ENCODE results near the gene P2RX3. TPM values are rescaled to one million over a fixed set of nuclear protein-coding genes. Genes with fewer than 3 reads are reported as not detected.

The P2RX3 gene
- total and polyA plus RNA-seq, 2 experiments from 2014 or later, result 0.15 to 0.35 TPM

DNA sequence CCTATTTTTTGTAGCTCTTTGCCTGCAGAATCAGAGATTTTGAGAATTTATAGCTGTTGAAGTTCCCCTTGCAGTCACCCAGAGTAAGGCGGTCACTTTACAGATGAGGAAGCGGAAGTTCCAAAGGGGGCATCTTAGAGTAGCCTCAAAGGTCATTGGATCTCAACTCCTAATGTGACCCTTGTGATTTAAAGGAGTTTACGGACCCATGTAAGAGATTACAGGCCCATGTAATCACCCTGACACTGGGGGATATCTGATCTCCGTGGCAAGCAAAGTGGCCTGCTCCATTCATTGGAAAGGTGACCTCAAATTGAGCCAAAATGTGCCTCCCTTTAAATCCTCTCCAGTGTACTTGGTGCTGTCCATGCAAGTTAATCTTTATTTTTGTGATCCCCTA lies 15.7 kb downstream of the P2RX3 start (continued):
- TF ChIP-seq, protein P1, sequence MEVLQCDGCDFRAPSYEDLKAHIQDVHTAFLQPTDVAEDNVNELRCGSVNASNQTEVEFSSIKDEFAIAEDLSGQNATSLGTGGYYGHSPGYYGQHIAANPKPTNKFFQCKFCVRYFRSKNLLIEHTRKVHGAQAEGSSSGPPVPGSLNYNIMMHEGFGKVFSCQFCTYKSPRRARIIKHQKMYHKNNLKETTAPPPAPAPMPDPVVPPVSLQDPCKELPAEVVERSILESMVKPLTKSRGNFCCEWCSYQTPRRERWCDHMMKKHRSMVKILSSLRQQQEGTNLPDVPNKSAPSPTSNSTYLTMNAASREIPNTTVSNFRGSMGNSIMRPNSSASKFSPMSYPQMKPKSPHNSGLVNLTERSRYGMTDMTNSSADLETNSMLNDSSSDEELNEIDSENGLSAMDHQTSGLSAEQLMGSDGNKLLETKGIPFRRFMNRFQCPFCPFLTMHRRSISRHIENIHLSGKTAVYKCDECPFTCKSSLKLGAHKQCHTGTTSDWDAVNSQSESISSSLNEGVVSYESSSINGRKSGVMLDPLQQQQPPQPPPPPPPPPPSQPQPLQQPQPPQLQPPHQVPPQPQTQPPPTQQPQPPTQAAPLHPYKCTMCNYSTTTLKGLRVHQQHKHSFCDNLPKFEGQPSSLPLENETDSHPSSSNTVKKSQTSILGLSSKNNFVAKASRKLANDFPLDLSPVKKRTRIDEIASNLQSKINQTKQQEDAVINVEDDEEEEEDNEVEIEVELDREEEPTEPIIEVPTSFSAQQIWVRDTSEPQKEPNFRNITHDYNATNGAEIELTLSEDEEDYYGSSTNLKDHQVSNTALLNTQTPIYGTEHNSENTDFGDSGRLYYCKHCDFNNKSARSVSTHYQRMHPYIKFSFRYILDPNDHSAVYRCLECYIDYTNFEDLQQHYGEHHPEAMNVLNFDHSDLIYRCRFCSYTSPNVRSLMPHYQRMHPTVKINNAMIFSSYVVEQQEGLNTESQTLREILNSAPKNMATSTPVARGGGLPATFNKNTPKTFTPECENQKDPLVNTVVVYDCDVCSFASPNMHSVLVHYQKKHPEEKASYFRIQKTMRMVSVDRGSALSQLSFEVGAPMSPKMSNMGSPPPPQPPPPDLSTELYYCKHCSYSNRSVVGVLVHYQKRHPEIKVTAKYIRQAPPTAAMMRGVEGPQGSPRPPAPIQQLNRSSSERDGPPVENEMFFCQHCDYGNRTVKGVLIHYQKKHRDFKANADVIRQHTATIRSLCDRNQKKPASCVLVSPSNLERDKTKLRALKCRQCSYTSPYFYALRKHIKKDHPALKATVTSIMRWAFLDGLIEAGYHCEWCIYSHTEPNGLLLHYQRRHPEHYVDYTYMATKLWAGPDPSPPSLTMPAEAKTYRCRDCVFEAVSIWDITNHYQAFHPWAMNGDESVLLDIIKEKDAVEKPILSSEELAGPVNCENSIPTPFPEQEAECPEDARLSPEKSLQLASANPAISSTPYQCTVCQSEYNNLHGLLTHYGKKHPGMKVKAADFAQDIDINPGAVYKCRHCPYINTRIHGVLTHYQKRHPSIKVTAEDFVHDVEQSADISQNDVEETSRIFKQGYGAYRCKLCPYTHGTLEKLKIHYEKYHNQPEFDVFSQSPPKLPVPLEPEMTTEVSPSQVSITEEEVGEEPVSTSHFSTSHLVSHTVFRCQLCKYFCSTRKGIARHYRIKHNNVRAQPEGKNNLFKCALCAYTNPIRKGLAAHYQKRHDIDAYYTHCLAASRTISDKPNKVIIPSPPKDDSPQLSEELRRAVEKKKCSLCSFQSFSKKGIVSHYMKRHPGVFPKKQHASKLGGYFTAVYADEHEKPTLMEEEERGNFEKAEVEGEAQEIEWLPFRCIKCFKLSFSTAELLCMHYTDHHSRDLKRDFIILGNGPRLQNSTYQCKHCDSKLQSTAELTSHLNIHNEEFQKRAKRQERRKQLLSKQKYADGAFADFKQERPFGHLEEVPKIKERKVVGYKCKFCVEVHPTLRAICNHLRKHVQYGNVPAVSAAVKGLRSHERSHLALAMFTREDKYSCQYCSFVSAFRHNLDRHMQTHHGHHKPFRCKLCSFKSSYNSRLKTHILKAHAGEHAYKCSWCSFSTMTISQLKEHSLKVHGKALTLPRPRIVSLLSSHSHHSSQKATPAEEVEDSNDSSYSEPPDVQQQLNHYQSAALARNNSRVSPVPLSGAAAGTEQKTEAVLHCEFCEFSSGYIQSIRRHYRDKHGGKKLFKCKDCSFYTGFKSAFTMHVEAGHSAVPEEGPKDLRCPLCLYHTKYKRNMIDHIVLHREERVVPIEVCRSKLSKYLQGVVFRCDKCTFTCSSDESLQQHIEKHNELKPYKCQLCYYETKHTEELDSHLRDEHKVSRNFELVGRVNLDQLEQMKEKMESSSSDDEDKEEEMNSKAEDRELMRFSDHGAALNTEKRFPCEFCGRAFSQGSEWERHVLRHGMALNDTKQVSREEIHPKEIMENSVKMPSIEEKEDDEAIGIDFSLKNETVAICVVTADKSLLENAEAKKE (CRISPR knock-in tag; IDR thresholded peaks at IDR 0.05), result no peak
- no peak for TF ChIP-seq STAT1 (IDR thresholded peaks at IDR 0.05; ENCODE audit: unreplicated experiment)
- TF ChIP-seq JUNB (IDR thresholded peaks at IDR 0.05; ENCODE audit: unreplicated experiment), result no peak

DNA sequence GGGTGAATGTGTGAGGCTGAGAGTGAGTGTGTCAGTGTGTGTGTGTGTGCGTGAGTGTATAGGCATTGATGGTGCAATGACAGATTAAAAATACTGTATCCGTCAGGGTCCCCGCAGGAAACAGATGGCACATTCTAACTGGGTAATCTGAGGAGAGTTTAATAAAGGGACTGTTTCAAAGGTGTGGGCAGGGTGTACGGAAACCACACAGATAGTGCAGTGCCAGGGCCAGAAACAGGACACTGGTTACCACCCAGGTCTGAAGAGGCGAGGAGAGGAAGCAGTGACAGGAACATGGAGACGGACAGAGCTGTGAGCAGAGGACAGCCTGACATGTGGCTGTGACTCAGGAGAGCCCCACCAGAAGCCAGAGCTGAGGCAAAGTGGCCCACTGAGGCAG lies 16.5 kb downstream of the P2RX3 start:
- Histone ChIP-seq H3K79me2 (replicated peaks; ENCODE audit: insufficient read depth) (no peaks in the 10 kb centered on the region), H3F3A (replicated peaks; ENCODE audit: low read depth) (0 out of 2 replicates have a peak, but pooled peaks cover 3% of the 10 kb centered on the region), H3K4me2 (no peak overlapping the region), H3K4me1 (ENCODE audit: insufficient read depth) (peaks cover 11% of the 10 kb centered on the region; the same call in 1 of the 2 replicates), H2AFZ (no peak overlapping the region), H3K9me2 (ENCODE audit: insufficient read depth) (no peaks in the 10 kb centered on the region), H3K36me3 (ENCODE audit: insufficient read depth) (no peaks in the 10 kb centered on the region), H3K27me3 (ENCODE audit: insufficient read depth) (no peaks in the 10 kb centered on the region), H3K4me3 (no peak overlapping the region), H4K20me1 (replicated peaks; ENCODE audit: insufficient read depth) (no peaks in the 10 kb centered on the region), H3K27ac (ENCODE audit: low read depth) (no peak overlapping the region)
- TF ChIP-seq EZH2 (IDR thresholded peaks at IDR 0.05; ENCODE audit: low read depth, unreplicated experiment) (no peak), EZH2phosphoT487 (IDR thresholded peaks at IDR 0.05; ENCODE audit: unreplicated experiment) (no peak), NANOG (IDR thresholded peaks at IDR 0.05; ENCODE audit: borderline replicate concordance) (no peak), CREB1 (CRISPR knock-in tag; IDR thresholded peaks at IDR 0.05; ENCODE audit: low read depth) (no peak)
- TF ChIP-seq, protein P2, sequence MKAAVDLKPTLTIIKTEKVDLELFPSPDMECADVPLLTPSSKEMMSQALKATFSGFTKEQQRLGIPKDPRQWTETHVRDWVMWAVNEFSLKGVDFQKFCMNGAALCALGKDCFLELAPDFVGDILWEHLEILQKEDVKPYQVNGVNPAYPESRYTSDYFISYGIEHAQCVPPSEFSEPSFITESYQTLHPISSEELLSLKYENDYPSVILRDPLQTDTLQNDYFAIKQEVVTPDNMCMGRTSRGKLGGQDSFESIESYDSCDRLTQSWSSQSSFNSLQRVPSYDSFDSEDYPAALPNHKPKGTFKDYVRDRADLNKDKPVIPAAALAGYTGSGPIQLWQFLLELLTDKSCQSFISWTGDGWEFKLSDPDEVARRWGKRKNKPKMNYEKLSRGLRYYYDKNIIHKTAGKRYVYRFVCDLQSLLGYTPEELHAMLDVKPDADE (IDR thresholded peaks at IDR 0.05), result no peak
- TF ChIP-seq, protein P1 (CRISPR knock-in tag; IDR thresholded peaks at IDR 0.05), result no peak
- ATAC-seq (no peak), DNase-seq (ENCODE audit: low spot score) (no peak)
- Mint-ChIP-seq H3K9me3 (peaks cover 6% of the 10 kb centered on the region), H3K27me3 (ENCODE audit: insufficient read depth, low read depth, poor library complexity) (peaks cover 7% of the 10 kb centered on the region), H3K27ac (no peak overlapping the region), H3K4me3 (no peak overlapping the region), H3K36me3 (ENCODE audit: low read depth) (no peaks in the 10 kb centered on the region; the same call in 2 of the 3 replicates), H3K4me1 (peaks cover 15% of the 10 kb centered on the region; the same call in 2 of the 3 replicates)
